GM12892 (cell line): Measurements from ENCODE around the gene GLMN.
"Not testable (repeated sequence)": the region's sequence is repeated elsewhere in the genome, so short reads cannot be mapped to it uniquely, and the experiment has no call there.

Experiments used
- POLR2A ChIP-seq: IDR thresholded peaks from 2 replicates; pipeline ENCODE4 v1.6.1; 2011; ENCODE audit warnings: low read depth, low read length, control low read depth
- POLR2AphosphoS5 ChIP-seq: IDR thresholded peaks from 2 replicates; pipeline ENCODE4 v1.6.1; 2011; ENCODE audit warnings: low read depth, low read length, control low read depth
- TAF1 ChIP-seq: IDR thresholded peaks from 2 replicates; pipeline ENCODE4 v1.6.1; 2011; ENCODE audit warnings: low read depth, mild to moderate bottlenecking, control low read depth, low read length, borderline replicate concordance

GRCh38 chr1:92279781-92280180, 19.0 kb downstream of the GLMN start:
- not testable (repeated sequence) for TF ChIP-seq POLR2A, POLR2AphosphoS5, TAF1
